Calu3 (cell line): ENCODE data around the gene RTKN. TPM values are rescaled to one million over a fixed set of nuclear protein-coding genes. Genes with fewer than 3 reads are reported as not detected.

Source experiments
- BruUV-seq: library from RNA; stranded (reverse); fragments of 400-500 nt; replicated peaks from 2 replicates; lab custom pipeline; 2021; lab: Mats Ljungman, UMichigan
- CTCF ChIA-PET: fragments of 300-600 bp; sonication (Branson Sonifier 250); formaldehyde crosslinking; loops from one replicate; lab custom pipeline; 2022; ENCODE audit warnings: antibody characterized with exemption; lab: Charles Lee
- DNase-seq: peaks from one replicate; pipeline ENCODE4 v3.0.0; 2022
- H3K27ac Mint-ChIP-seq: one replicate; pipeline ENCODE4 v1.8.0; 2022; ENCODE audit warnings: mixed read lengths; ENCODE audit not compliant: unreplicated experiment
- H3K27me3 Mint-ChIP-seq: one replicate; pipeline ENCODE4 v1.8.0; 2022; ENCODE audit warnings: mixed read lengths; ENCODE audit not compliant: unreplicated experiment
- H3K36me3 Mint-ChIP-seq: one replicate; pipeline ENCODE4 v1.8.0; 2022; ENCODE audit warnings: mild to moderate bottlenecking, moderate library complexity, mixed read lengths; ENCODE audit not compliant: insufficient read depth, unreplicated experiment
- H3K4me1 Mint-ChIP-seq: one replicate; pipeline ENCODE4 v1.8.0; 2022; ENCODE audit warnings: mild to moderate bottlenecking, low read depth, mixed read lengths; ENCODE audit not compliant: unreplicated experiment
- H3K4me3 Mint-ChIP-seq: one replicate; pipeline ENCODE4 v1.8.0; 2022; ENCODE audit warnings: mild to moderate bottlenecking, low read depth, moderate library complexity, mixed read lengths; ENCODE audit not compliant: unreplicated experiment
- H3K9me3 Mint-ChIP-seq: one replicate; pipeline ENCODE4 v1.8.0; 2022; ENCODE audit warnings: low read depth, mixed read lengths; ENCODE audit not compliant: unreplicated experiment
- intact Hi-C: fragments of 100-400 bp; cut with micrococcal nuclease; formaldehyde crosslinking; loops from one replicate; pipeline ENCODE4 v1.10.0; 2022; ENCODE audit not compliant: unreplicated experiment
- total RNA-seq: library from RNA; stranded (reverse); gene quantifications from 2 replicates; pipeline ENCODE4 v1.2.3, GENCODE V29; 2022
- TF ChIP-seq, protein P1 (sequence below): fragments of 200-600 bp; IDR thresholded peaks from one replicate; pipeline ENCODE4 v1.8.0; 2022; ENCODE audit warnings: antibody characterized with exemption; ENCODE audit not compliant: unreplicated experiment

The RTKN gene
- total RNA-seq, 1 experiment from 2014 or later: 97.6 TPM

DNA sequence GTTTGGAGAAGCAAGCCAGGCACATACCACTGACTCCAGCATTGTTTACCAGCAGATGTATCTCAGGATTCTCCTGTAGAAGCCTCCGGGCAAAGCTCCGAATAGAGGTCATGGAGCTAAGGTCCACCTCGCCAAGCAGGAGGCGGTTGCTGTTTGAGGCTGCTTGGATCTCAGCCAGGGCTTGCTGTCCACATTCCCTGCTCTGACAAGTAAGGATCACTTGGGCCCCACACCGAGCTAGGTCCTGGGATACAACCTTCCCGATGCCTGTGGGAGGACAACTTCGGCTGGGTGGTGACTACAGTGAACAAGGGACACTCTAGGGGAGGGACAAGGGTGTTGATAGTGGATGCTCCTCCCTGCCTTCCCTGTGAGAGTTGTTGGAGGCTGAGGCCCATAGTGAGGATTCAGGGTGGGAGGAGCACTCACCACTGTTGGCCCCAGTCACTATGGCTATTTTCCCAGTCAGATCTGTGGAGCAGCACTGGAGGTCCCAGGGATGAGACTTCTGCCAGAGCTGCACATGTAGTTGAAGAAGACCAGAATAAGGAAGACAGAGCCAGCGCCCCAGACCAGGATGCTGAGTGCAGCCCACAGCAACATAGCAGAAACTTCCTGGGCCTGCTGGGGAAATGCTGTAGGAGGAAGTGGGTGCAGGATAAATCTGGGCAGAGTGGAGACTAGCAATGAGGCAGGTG is 28.6 kb downstream of the RTKN start:
- DNase-seq: no peak
- H3K4me1 Mint-ChIP-seq: peaks cover 17% of the 10 kb centered on the region
- intact Hi-C loops: no loop called here
- peaks cover 2% of the 10 kb centered on the region for H3K9me3 Mint-ChIP-seq
- CTCF ChIA-PET: no interaction called here
- no TSS peak for BruUV-seq
- no peak overlapping the region for H3K4me3 Mint-ChIP-seq
- peaks cover 8% of the 10 kb centered on the region for H3K36me3 Mint-ChIP-seq
- TF ChIP-seq, protein P1, sequence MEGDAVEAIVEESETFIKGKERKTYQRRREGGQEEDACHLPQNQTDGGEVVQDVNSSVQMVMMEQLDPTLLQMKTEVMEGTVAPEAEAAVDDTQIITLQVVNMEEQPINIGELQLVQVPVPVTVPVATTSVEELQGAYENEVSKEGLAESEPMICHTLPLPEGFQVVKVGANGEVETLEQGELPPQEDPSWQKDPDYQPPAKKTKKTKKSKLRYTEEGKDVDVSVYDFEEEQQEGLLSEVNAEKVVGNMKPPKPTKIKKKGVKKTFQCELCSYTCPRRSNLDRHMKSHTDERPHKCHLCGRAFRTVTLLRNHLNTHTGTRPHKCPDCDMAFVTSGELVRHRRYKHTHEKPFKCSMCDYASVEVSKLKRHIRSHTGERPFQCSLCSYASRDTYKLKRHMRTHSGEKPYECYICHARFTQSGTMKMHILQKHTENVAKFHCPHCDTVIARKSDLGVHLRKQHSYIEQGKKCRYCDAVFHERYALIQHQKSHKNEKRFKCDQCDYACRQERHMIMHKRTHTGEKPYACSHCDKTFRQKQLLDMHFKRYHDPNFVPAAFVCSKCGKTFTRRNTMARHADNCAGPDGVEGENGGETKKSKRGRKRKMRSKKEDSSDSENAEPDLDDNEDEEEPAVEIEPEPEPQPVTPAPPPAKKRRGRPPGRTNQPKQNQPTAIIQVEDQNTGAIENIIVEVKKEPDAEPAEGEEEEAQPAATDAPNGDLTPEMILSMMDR: no peak
- no peak overlapping the region for H3K27ac Mint-ChIP-seq
- peaks cover 37% of the 10 kb centered on the region for H3K27me3 Mint-ChIP-seq

DNA sequence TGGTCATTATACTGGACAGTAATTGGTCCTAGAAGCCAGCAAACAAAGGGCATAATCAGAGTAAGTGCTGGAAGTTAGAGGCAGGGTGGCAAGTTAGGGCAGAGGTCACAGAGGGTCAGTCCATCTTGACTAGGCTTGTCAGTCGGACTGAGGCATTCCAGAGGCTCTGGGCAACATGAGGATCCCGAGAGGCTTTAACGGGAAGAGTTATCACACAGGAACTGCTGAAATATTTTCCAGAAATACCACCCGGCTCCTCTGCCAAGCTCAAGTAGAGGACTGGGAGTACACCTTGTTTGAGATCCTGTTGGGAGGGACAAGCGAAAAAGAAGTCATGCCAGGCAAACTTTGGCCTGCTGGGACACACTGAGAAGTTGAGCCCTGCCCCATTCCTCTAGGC is 34.1 kb downstream of the RTKN start:
- DNase-seq: no peak
- BruUV-seq: no TSS peak

DNA sequence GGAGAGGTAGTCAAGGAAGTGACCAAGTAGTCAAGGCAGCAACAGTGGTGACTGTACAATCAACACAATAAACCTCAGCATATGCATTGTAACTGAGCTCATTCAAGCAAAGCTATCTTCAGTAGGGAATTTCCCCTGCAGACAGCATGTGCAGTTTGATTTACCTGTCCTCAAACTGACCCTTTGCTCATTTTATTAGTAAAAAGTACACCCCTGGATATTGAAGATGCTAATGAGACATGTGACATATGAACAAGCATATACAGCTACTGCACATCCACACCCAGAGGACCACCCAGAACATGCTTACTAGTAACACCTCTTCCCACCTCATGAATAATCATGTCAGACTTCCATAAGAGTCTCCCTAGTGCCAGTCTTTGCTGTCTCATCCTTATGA is 35.7 kb downstream of the RTKN start:
- no TSS peak for BruUV-seq
- intact Hi-C loops: no loop called here
- DNase-seq: no peak
- peaks cover 15% of the 10 kb centered on the region for H3K27me3 Mint-ChIP-seq
- no peak overlapping the region for H3K27ac Mint-ChIP-seq
- H3K36me3 Mint-ChIP-seq: no peaks in the 10 kb centered on the region
- H3K4me1 Mint-ChIP-seq: peaks cover 10% of the 10 kb centered on the region
- CTCF ChIA-PET: interaction anchor here (1.0 to 1.1 kb wide), 2 partner anchors 14 to 71 kb away, joined by 3 to 4 read pairs; no protein-coding TSS in a partner anchor
- TF ChIP-seq, protein P1: no peak
- peaks cover 3% of the 10 kb centered on the region for H3K9me3 Mint-ChIP-seq
- no peak overlapping the region for H3K4me3 Mint-ChIP-seq

More for the DNA sequence above, 34.1 kb downstream of the RTKN start:
- H3K4me1 Mint-ChIP-seq: peaks cover 10% of the 10 kb centered on the region
- H3K27me3 Mint-ChIP-seq: peaks cover 18% of the 10 kb centered on the region
- H3K27ac Mint-ChIP-seq: no peak overlapping the region
- no peaks in the 10 kb centered on the region for H3K36me3 Mint-ChIP-seq
- intact Hi-C loops: no loop called here
- H3K4me3 Mint-ChIP-seq: no peak overlapping the region
- CTCF ChIA-PET: no interaction called here
- TF ChIP-seq, protein P1: no peak
- H3K9me3 Mint-ChIP-seq: peaks cover 3% of the 10 kb centered on the region

DNA sequence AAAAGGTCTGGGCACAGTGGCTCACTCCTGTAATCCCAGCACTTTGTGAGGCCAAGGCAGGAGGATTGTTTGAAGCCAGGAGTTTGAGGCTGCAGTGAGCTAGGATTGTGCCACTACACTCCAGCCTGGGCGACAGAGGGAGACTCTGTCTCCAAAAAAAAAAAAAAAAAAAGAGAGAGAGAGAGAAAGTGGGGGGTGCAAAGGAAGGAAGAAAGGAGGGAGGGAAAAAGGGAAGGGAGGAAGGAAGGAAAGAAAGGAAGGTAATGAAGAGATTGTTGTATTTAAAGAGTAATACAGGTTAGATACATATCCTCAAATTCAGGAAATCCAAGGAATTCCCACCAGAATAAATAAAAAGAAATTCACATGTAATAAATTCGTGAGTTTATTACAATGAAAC is 39.8 kb downstream of the RTKN start:
- Mint-ChIP-seq H3K4me3 (no peak overlapping the region), H3K4me1 (peaks cover 10% of the 10 kb centered on the region), H3K9me3 (no peaks in the 10 kb centered on the region), H3K27ac (no peak overlapping the region), H3K27me3 (no peaks in the 10 kb centered on the region), H3K36me3 (no peaks in the 10 kb centered on the region)
- intact Hi-C loops: no loop called here
- TF ChIP-seq, protein P1: no peak
- CTCF ChIA-PET: interaction anchor here (0.7 kb wide), 1 partner anchor 11 kb away, joined by 13 read pairs; no protein-coding TSS in a partner anchor
- no peak for DNase-seq
- BruUV-seq: no TSS peak
